CMK (cell line): Measurements from ENCODE around the gene LBH.

Experiments used
- DNase-seq: peaks from one replicate; pipeline ENCODE4 v3.0.0-alpha.2; 2010; ENCODE audit warnings: low read depth

LBH gene

DNA sequence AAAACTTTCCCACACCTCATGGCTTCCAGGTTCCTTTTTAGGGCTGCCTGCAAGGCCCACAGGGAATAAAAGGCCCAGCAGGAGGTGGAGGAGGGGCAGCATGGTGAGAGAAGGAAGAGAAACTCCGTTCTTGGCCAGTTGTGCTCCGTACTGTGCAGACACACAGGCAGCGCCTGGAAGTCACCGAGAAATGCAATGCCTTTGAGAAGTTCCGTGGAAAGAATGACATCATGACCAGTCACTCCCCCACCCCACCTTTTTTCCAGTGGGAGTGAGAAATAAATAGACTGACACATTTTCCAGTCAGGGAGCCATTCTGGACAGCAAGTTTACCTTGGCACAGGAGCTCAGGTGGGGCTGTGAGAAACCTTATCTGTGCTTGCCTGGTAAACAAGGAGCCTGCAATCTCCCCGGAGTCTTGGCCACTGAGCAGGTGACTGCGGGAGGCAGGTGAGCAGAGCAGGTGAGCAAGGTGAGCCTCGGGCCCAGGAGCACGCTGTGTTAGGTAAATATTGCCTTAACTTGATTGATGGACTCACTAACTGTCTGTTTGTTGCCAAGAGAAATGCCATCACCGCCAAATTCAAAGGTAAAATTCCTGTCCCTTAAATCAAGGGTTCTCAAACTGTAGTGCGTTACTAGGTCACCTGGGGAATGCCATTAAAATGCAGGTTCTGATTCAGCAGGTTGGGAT, 13.5 kb upstream of the LBH start:
- no peak for DNase-seq

GRCh38 chr2:30218338-30218713, 13.0 kb upstream of the LBH start:
- no peak for DNase-seq

- DNase-seq, result no peak
Measured at GRCh38 chr2:30218814-30219213, 12.5 kb upstream of the LBH start.

GRCh38 chr2:30219886-30220875, 11.2 kb upstream of the LBH start:
- no peak for DNase-seq

- DNase-seq, result no peak
Measured at GRCh38 chr2:30221531-30221930, 9.8 kb upstream of the LBH start.

- DNase-seq, result no peak
Measured at GRCh38 chr2:30222031-30222430, 9.3 kb upstream of the LBH start.

- DNase-seq, result no peak
Measured at GRCh38 chr2:30222636-30223360, 8.5 kb upstream of the LBH start.

- no peak for DNase-seq
Measured at GRCh38 chr2:30223413-30223874, 7.9 kb upstream of the LBH start.

DNA sequence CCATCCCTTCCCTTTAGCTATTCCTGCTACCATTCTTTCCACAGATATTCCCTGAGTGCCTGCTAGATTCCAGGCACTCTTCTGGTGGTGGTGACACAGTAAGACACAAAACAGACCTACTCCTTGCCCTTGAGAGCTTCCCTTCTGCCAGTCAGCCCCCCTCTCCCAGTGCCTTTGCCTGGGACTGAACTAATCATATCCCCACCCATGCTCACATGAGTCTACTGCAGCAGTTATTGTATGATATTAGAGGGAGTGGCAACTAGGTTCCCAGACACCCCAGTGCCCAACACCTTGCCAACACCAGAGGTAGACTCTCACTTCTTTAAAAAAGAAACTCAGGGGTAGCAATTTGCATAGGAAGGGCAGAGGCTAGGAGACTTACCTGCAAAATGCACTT, 7.2 kb upstream of the LBH start:
- no peak for DNase-seq

DNA sequence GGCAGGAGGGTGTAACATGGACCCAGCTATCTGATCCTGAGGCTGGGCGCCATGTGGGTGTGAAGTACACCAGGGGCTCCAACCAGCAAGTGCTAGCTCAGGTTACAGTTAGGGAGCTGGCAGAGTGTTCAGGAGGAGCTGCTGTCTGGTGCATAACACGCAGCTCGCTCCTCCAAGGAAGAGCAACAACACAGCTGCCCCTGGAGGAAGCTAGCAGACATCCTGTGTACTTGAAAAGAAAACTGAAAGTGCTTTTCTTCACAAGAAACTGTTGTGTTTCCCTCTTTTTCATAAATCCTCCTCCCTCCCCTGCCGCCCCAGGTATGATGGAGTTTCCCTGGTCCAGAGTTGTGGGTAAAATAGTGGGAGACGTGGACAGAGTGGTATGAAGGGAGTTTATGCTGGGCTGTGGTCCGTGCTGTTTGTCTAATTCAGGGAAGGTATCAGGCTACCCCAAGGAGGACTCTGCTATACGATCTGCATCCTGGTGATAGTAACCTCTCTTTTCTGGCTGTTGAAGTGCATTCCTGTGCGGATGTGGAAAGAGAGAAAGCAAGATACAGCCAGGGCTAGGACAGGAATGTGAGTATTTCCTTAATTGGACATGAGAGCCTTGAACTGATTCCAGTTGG, 6.1 kb upstream of the LBH start:
- no peak for DNase-seq

DNA sequence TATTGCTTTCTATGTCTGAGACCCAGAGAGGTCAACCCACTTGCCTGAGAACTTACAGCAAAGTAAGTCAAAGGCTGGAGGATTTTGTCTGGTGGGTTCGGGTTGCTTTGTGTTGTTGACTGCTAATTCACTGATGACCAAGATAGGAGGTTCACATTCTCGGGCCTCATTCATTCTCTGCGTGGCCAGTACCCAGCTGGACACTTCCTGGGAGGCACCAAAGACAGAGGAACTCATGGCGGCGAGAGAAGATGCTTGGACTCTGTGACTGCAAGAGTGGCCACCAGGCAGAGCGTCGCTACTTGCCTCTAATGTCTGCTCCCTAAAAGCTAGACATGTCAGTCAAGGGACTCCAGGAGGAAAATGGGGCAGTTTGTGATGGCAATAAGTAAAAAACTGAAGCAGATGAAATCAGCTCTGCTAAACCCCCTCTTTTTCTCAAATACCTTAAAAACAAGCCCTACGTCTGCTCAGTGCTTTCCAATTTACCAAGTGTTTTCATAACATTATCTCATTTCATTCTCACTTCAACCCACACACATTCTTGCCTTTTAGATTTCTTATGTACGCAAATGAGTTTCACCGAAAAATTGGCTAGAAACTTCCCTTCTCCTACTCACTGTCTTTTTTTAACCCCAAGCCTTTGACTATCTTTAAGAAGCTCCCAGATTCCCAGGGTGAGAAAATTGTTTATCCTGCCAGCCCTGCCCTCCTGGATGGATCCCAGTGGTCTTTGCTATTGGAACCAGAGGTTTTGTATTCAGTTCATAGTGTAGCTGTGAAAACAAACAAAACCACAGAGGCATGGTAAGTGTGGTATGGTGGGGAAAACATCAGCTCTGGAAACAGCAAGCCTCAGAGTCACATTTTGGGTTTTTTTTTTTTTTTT, 4.9 kb upstream of the LBH start:
- DNase-seq, result no peak

- no peak for DNase-seq
Measured at GRCh38 chr2:30229596-30229995, 1.7 kb upstream of the LBH start.

GRCh38 chr2:30230497-30231211, 680 bp upstream of the LBH start:
- no peak for DNase-seq

DNA sequence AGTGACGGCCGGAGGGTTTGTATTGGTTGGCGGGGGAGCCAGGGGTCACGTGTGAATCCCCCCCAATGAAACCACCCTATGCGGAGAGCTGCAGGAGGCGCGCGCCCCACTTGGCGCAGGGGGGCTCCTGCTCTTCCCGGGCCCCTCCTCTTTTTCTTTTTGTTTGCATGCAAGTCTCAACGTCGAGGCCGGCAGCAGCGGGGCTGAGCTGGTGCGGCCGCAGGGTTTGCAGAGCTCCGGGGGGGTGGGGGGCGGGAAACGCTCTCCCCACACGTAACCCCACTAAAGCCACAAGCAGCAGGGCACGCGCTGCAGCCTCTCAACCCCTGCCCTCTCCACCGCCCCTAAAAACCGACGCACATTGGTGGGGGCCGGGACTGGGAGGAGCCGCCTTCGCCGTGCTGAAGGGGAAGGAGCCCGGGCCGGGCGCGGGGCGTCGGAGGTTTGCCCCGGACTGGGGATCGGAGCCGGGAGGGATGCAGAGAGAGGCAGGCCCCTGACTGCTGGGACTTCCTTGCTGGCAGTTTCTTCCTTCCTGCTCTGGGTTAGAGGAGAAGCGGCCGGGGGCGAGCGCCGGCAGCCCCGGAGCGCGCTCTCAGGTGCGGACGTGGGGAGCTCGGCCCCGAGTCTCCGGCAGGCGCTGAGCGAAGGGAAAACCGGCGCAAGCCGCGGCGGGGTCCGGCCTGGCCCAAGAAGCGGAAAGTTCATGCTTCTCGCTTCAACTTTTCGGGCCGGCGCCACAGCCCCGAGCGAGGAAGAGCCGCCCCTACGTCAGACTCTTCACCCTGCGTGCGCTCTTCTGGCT, 864 bp downstream of the LBH start:
- DNase-seq, result no peak

GRCh38 chr2:30232801-30233130, 1.4 kb downstream of the LBH start:
- DNase-seq, result no peak

GRCh38 chr2:30233271-30234009, 2.1 kb downstream of the LBH start:
- no peak for DNase-seq

GRCh38 chr2:30234180-30234971, 3.0 kb downstream of the LBH start:
- DNase-seq, result no peak

- no peak for DNase-seq
Measured at GRCh38 chr2:30235008-30235655, 3.8 kb downstream of the LBH start.
